Large intestine (tissue), 3 donors: ENCODE measurements around the gene TPP1. TPM values are rescaled to one million over a fixed set of nuclear protein-coding genes. Genes with fewer than 3 reads are reported as not detected.

Experiments used
- DNase-seq, 2 donors: peaks; one replicate each; pipeline versions ENCODE4 v3.0.0 to v3.0.0-alpha.2; 2013
- H3K27ac ChIP-seq: one replicate; pipeline ENCODE4 v1.5.1; 2013; ENCODE audit warnings: low read length
- H3K27me3 ChIP-seq: 2 replicates; pipeline ENCODE4 v1.6.1; 2013; ENCODE audit warnings: low read length; ENCODE audit not compliant: control insufficient read depth, insufficient read depth
- H3K36me3 ChIP-seq: 2 replicates; pipeline ENCODE4 v1.6.1; 2013; ENCODE audit warnings: low read length; ENCODE audit not compliant: control insufficient read depth, insufficient read depth
- H3K4me1 ChIP-seq: one replicate; pipeline ENCODE4 v1.6.1; 2013; ENCODE audit warnings: low read length; ENCODE audit not compliant: control insufficient read depth, insufficient read depth
- H3K4me3 ChIP-seq: one replicate; pipeline ENCODE4 v1.5.1; 2013; ENCODE audit warnings: low read length
- H3K9me3 ChIP-seq: one replicate; pipeline ENCODE4 v1.6.1; 2013; ENCODE audit warnings: mild to moderate bottlenecking, low read depth, low read length, moderate library complexity; ENCODE audit not compliant: control insufficient read depth
- WGBS: methylation state at CpG from one replicate; pipeline ENCODE4 v1.1.5; 2013; ENCODE audit warnings: low lambda C conversion rate; ENCODE audit not compliant: insufficient coverage; 5-methylcytosine and 5-hydroxymethylcytosine counted together
- polyA plus RNA-seq: library from polyadenylated mRNA; unstranded; fragments of 120-200 nt; gene quantifications from one replicate; pipeline ENCODE4 v1.2.1, GENCODE V29; 2013

TPP1 gene
- polyA plus RNA-seq, 1 donor, result 310 TPM

- Histone ChIP-seq H3K4me1 (peaks cover 16% of the 10 kb centered on the region), H3K27ac (no peak overlapping the region), H3K4me3 (no peak overlapping the region), H3K27me3 (no peaks in the 10 kb centered on the region), H3K9me3 (no peaks in the 10 kb centered on the region), H3K36me3 (peaks cover 29% of the 10 kb centered on the region)
- no CpG with 5 or more reads among the region's 3 CpGs for WGBS
- DNase-seq, result no peak
These were observed 17.3 kb upstream of the TPP1 start for GRCh38 chr11:6636480-6636879.

GRCh38 chr11:6635082-6635932 is 16.1 kb upstream of the TPP1 start:
- H3K36me3 ChIP-seq, result peaks cover 36% of the 10 kb centered on the region
- peak; percentile 71 to 88 for DNase-seq
- peaks cover 25% of the 10 kb centered on the region for H3K4me1 ChIP-seq
- no peak overlapping the region for H3K4me3 ChIP-seq
- no CpG with 5 or more reads among the region's 10 CpGs for WGBS
- peaks cover 4% of the 10 kb centered on the region for H3K9me3 ChIP-seq
- peak overlapping the region; percentile 51 for H3K27ac ChIP-seq
- no peaks in the 10 kb centered on the region for H3K27me3 ChIP-seq

GRCh38 chr11:6634534-6634933 is 15.3 kb upstream of the TPP1 start:
- DNase-seq, result no peak
- H3K9me3 ChIP-seq, result peaks cover 11% of the 10 kb centered on the region
- no peaks in the 10 kb centered on the region for H3K27me3 ChIP-seq
- no peak overlapping the region for H3K27ac ChIP-seq
- peaks cover 26% of the 10 kb centered on the region for H3K4me1 ChIP-seq
- no peak overlapping the region for H3K4me3 ChIP-seq
- peaks cover 32% of the 10 kb centered on the region for H3K36me3 ChIP-seq
- no CpG with 5 or more reads among the region's 1 CpG for WGBS

- no CpG with 5 or more reads among the region's 16 CpGs for WGBS
- Histone ChIP-seq H3K9me3 (peaks cover 12% of the 10 kb centered on the region), H3K4me3 (no peak overlapping the region), H3K27ac (no peak overlapping the region), H3K4me1 (peaks cover 28% of the 10 kb centered on the region), H3K27me3 (no peaks in the 10 kb centered on the region), H3K36me3 (peaks cover 33% of the 10 kb centered on the region)
- no peak for DNase-seq
These were observed 14.5 kb upstream of the TPP1 start for GRCh38 chr11:6633422-6634408.

GRCh38 chr11:6632116-6633073 is 13.2 kb upstream of the TPP1 start:
- Histone ChIP-seq H3K36me3 (peaks cover 37% of the 10 kb centered on the region), H3K4me3 (no peak overlapping the region), H3K9me3 (peaks cover 12% of the 10 kb centered on the region), H3K4me1 (peaks cover 28% of the 10 kb centered on the region), H3K27ac (no peak overlapping the region), H3K27me3 (no peaks in the 10 kb centered on the region)
- DNase-seq, result no peak
- WGBS, result no CpG with 5 or more reads among the region's 29 CpGs

GRCh38 chr11:6631361-6631890 is 12.2 kb upstream of the TPP1 start:
- Histone ChIP-seq H3K27ac (no peak overlapping the region), H3K36me3 (peaks cover 46% of the 10 kb centered on the region), H3K4me1 (peaks cover 28% of the 10 kb centered on the region), H3K27me3 (no peaks in the 10 kb centered on the region), H3K9me3 (peaks cover 12% of the 10 kb centered on the region), H3K4me3 (no peak overlapping the region)
- WGBS, result no CpG with 5 or more reads among the region's 11 CpGs
- DNase-seq, result peak in 1 of 2 donors; percentile 65

GRCh38 chr11:6630632-6631291 is 11.5 kb upstream of the TPP1 start:
- H3K27ac ChIP-seq, result no peak overlapping the region
- peaks cover 27% of the 10 kb centered on the region for H3K4me1 ChIP-seq
- H3K4me3 ChIP-seq, result peak overlapping the region; percentile 27
- H3K27me3 ChIP-seq, result no peaks in the 10 kb centered on the region
- no peak for DNase-seq
- H3K36me3 ChIP-seq, result peaks cover 52% of the 10 kb centered on the region
- peaks cover 12% of the 10 kb centered on the region for H3K9me3 ChIP-seq
- WGBS, result no CpG with 5 or more reads among the region's 28 CpGs

- peak; percentile 76 to 86 for DNase-seq
- Histone ChIP-seq H3K27ac (no peak overlapping the region), H3K4me3 (peak overlapping the region; percentile 10), H3K36me3 (peaks cover 59% of the 10 kb centered on the region), H3K4me1 (peaks cover 28% of the 10 kb centered on the region), H3K27me3 (no peaks in the 10 kb centered on the region), H3K9me3 (peaks cover 12% of the 10 kb centered on the region)
- WGBS, result no CpG with 5 or more reads among the region's 102 CpGs
These were observed 10.8 kb upstream of the TPP1 start for GRCh38 chr11:6629892-6630631.

- H3K4me3 ChIP-seq, result no peak overlapping the region
- H3K27me3 ChIP-seq, result no peaks in the 10 kb centered on the region
- no peak for DNase-seq
- peaks cover 12% of the 10 kb centered on the region for H3K9me3 ChIP-seq
- H3K36me3 ChIP-seq, result peaks cover 64% of the 10 kb centered on the region
- WGBS, result no CpG with 5 or more reads among the region's 24 CpGs
- H3K27ac ChIP-seq, result no peak overlapping the region
- peaks cover 30% of the 10 kb centered on the region for H3K4me1 ChIP-seq
These were observed 10.3 kb upstream of the TPP1 start for GRCh38 chr11:6629573-6629891.
